VCaP (cell line): ENCODE results near the gene TM4SF5.

ENCODE experiments used
- H3K27ac ChIP-seq: fragments of 450-650 bp; 2 replicates; pipeline ENCODE4 v1.5.1; 2017
- TF ChIP-seq, protein P1 (sequence below): fragments of 450-650 bp; conservative IDR thresholded peaks from 2 replicates; pipeline ENCODE4 v1.5.1; 2017; ENCODE audit warnings: mild to moderate bottlenecking, moderate library complexity

The TM4SF5 gene

DNA sequence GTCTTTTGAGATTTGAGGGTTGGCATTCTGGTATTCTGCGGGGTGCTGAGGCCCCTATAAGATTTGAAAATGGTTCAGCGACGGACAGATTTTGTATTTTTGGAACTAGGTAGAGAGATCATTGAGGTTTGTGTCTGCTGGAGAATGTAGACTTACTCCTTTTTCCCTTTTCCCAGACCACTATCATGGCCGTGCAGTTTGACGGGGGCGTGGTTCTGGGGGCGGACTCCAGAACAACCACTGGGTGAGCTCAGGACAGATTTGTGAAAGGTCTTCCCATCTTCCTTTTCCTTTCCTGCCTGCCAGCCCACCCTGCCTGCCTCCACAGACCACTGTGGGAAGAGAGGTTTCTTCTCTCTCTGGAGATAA is 24.9 kb downstream of the TM4SF5 start:
- peak overlapping the region; percentile 72 for H3K27ac ChIP-seq
- TF ChIP-seq, protein P1, sequence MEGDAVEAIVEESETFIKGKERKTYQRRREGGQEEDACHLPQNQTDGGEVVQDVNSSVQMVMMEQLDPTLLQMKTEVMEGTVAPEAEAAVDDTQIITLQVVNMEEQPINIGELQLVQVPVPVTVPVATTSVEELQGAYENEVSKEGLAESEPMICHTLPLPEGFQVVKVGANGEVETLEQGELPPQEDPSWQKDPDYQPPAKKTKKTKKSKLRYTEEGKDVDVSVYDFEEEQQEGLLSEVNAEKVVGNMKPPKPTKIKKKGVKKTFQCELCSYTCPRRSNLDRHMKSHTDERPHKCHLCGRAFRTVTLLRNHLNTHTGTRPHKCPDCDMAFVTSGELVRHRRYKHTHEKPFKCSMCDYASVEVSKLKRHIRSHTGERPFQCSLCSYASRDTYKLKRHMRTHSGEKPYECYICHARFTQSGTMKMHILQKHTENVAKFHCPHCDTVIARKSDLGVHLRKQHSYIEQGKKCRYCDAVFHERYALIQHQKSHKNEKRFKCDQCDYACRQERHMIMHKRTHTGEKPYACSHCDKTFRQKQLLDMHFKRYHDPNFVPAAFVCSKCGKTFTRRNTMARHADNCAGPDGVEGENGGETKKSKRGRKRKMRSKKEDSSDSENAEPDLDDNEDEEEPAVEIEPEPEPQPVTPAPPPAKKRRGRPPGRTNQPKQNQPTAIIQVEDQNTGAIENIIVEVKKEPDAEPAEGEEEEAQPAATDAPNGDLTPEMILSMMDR: no peak

DNA sequence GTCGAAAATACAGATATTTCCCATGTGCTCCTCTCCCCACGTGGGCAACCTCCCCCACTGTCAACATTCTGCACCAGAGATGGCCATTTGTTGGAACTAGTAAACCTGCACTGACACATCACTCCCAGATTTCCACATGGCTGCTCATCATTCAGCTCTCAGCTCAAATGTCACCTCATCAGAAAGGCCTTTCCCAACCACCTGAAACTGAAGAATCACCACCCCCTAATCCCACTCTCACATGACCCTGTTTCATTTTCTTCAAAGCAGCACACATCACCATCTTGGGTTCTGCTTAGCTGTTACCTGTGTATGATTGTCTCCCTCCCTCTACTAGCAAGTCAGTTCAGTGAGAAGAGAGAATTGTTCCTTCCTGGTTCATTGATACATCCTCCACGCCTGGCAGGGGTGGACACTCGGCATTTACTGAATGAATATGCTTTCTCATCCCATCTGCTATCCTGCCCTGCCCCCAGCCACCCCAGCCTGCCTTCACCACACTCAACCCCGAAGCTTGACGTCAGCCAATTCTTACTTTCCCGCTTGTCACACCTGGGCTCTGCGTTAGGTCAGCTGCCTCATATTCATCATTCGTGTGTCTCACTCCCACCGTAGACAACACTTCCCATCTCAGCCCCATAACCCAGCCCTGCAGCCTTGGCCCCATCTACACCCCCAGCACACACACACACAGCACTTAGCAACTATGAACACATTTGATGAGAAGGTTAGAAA is 28.9 kb downstream of the TM4SF5 start:
- TF ChIP-seq, protein P1: no peak
- H3K27ac ChIP-seq: no peak overlapping the region

DNA sequence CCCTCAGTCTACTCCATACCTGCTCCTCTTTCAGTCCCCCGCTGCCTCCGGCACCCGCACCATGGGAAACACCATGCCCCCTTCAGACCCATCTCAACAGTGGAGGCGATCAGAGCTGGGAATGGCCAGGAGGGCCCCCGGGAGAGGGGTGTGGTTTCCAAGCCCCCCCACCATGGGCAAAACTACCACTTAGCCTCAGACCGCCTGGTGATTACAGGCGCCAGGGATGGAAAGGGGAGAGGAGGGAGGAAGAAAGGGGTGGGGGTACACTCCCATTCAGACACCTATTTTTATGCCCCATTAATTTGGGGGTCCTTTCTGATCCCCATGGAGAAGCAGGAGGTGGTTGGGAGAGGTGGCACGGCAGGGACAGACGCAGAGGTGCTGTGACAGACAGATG is 30.5 kb downstream of the TM4SF5 start, which contains the start of gene C17orf114:
Gene C17orf114, minus strand, starts transcription at position 101 of the 400 bp plus-strand sequence.
- TF ChIP-seq, protein P1: no peak
- no peak within 1 kb of the TSS for H3K27ac ChIP-seq

DNA sequence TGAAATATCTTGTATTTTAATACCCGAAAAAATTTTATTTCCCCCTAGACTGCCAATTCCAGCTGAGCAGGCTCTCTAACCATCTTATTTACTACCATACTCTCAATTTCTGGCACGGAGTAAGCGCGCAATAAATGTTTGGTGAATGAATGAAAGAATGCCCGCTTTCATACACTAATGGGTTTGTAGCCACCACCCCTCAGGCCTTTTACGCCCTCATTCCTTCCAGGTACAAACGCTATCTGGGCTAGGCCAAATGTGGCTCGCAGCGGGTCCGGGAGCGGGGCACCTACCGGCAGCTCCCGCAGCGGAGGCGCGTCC is 34.7 kb downstream of the TM4SF5 start:
- H3K27ac ChIP-seq: peak overlapping the region; percentile 62
- TF ChIP-seq, protein P1: no peak

DNA sequence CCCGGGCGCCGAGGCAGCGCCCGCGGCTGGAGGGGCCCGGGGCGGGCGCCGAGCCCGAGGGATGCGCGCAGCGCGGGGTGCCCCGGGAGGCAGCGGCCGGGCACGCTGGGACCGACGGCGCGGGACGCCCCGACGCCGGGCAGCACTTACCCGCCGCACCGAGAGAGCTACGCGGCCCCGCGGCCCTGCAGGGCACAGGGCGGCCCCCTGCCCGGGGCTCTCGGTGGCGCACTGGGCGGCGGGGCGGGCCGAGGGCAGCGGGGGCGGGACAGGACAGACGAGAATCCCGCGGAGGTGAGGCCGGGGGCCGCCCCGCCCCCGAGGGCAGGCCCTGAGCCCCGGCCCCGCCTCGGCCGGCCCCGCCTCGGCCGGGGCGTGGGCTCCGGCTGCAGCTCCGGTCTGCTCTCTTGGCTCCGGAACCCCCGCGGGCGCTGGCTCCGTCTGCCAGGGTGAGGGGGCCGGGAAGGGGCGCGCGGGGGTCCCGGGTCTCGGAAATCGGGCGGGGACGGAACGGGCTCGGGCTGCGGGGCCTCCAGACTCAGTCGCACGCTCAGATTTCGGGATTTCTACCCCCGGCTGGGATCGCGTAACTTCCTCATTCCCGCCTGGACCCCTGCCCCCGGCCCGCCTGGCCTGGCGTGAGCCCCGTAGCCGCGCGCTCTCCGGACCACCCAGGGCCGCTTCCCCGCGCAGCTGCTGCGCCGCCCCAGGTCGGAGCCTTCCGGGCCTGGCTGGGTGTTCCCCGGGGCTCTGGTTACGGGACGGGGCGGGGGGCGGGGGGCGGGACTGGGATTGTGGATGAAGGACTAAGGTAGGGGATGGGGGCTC is 35.3 kb downstream of the TM4SF5 start, which contains the start of gene PLD2:
Gene PLD2, plus strand, starts transcription at position 376 of the 828 bp plus-strand sequence. CDS start 621 bp downstream, outside the sequence.
- peak within 1 kb of the TSS; percentile 62 for H3K27ac ChIP-seq
- TF ChIP-seq, protein P1: no peak

DNA sequence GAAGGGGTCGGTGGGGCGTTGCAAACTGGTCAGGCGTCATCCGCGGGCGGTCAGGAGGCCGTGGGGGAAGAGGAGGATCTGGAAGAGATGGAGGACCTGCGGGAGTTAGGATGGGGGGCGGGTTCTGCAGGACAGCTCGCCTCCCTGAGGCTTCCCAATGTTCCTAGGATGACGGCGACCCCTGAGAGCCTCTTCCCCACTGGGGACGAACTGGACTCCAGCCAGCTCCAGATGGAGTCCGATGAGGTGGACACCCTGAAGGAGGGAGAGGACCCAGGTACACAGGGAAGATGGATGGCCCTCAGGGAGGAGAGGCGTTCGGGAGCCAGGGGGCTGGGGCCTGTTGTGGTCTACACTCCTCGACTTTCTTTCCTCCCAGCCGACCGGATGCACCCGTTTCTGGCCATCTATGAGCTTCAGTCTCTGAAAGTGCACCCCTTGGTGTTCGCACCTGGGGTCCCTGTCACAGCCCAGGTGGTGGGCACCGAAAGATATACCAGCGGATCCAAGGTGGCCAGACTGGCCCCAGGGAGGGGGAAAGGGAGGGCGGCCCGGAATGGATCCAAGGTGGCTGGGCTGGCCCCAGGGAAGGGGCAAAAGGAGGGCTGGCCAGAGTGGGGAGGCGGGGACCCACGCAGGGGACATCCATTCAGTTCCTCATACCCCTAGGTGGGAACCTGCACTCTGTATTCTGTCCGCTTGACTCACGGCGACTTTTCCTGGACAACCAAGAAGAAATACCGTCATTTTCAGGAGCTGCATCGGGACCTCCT is 36.1 kb downstream of the TM4SF5 start:
- H3K27ac ChIP-seq: peak overlapping the region; percentile 62; the same call in 1 of the 2 replicates
- TF ChIP-seq, protein P1: no peak

DNA sequence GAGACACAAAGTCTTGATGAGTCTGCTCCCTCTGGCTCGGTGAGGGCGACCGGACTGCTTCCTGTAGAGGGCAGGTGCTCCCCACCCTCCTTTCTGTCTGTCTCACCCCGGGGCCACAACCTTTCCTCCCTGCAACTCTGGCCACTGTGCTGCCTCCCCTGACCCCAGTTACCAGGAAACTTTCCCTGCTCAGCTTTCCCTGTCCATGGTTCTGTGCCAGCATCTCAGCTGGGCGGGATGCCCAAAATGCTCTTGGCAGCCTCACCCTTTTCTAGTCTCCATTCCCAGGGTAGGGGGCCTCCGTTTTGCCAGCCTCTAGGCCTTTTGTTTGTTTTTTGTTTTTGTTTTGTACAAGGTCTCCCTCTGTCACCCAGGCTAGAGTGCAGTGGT is 36.7 kb downstream of the TM4SF5 start:
- TF ChIP-seq, protein P1: no peak
- H3K27ac ChIP-seq: no peak overlapping the region
